ENCODE results near the gene FLNC.

Gene FLNC

DNA sequence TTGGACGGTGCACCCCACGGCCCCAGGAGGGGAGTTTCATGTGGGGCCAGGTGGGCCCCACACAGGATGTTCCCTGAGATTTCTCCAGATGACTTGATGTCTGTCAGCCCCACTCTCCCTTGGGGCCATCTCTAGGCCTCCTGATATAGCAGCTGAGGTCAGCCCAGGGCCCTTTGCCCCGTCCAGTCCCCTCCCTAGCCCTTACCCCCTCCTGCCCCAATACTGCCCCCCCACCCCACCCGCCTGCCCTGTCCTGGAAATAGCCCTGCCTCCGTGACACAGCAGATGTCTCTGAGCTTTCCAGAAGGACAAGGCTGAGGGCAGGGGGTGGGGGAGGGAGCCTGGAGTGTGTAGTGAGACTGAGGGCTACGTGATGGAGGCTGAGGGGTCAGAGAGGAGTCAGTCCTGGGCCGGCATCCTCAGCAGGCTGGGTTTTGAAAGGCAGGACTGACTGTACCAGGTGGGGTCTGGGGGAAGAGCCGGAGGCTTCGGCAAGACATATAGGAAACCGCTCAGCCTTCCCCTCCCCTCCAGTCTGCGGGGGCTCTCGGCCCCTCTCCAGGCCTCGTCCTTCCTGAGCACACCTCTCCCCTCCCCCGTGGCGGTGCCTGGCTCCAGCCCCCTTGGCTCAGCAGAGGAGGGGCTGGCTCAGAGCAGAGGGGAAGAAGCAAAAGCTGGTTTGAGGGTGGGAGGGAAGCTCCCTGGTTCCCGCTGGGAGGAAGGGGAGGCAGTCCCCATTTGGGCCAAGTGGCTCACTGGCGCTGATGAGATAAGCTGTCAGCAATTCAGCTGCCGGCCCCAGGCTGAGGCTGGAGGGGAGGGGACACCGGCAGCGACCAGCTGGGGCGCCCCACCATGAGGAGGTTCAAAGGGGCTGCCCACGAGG is 2.0 kb downstream of the FLNC start:
- TF ChIP-seq, protein P1, sequence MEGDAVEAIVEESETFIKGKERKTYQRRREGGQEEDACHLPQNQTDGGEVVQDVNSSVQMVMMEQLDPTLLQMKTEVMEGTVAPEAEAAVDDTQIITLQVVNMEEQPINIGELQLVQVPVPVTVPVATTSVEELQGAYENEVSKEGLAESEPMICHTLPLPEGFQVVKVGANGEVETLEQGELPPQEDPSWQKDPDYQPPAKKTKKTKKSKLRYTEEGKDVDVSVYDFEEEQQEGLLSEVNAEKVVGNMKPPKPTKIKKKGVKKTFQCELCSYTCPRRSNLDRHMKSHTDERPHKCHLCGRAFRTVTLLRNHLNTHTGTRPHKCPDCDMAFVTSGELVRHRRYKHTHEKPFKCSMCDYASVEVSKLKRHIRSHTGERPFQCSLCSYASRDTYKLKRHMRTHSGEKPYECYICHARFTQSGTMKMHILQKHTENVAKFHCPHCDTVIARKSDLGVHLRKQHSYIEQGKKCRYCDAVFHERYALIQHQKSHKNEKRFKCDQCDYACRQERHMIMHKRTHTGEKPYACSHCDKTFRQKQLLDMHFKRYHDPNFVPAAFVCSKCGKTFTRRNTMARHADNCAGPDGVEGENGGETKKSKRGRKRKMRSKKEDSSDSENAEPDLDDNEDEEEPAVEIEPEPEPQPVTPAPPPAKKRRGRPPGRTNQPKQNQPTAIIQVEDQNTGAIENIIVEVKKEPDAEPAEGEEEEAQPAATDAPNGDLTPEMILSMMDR (IDR thresholded peaks at IDR 0.05; ENCODE audit: low read depth, low read length) = no peak
- H3K4me3 ChIP-seq (replicated peaks in 1 of 2; ENCODE audit: low read depth in 2 of 2, low read length in 2 of 2) = peak overlapping the region; percentile 68 to 80
- peak; percentile 52 to 54 for DNase-seq (ENCODE audit: low read depth in 2 of 2)

DNA sequence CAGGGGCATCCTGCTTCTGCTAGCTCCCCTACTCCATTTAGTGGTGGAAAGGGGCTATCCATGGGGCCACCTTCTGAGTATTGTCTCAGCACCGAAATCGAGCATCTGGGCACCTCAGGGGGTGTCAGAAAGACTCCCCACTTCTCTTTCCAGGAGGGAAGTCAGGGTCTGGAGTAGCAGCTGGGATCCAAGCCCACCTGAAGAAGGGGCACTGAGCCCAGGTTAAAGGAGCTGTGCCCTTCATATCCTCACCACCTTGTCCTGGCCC is 2.6 kb downstream of the FLNC start:
- peak overlapping the region; percentile 68 to 80 for H3K4me3 ChIP-seq (replicated peaks in 1 of 2; ENCODE audit: low read depth in 2 of 2, low read length in 2 of 2)
- DNase-seq (ENCODE audit: low read depth in 2 of 2) = no peak
- TF ChIP-seq, protein P1 (IDR thresholded peaks at IDR 0.05; ENCODE audit: low read depth, low read length) = no peak

DNA sequence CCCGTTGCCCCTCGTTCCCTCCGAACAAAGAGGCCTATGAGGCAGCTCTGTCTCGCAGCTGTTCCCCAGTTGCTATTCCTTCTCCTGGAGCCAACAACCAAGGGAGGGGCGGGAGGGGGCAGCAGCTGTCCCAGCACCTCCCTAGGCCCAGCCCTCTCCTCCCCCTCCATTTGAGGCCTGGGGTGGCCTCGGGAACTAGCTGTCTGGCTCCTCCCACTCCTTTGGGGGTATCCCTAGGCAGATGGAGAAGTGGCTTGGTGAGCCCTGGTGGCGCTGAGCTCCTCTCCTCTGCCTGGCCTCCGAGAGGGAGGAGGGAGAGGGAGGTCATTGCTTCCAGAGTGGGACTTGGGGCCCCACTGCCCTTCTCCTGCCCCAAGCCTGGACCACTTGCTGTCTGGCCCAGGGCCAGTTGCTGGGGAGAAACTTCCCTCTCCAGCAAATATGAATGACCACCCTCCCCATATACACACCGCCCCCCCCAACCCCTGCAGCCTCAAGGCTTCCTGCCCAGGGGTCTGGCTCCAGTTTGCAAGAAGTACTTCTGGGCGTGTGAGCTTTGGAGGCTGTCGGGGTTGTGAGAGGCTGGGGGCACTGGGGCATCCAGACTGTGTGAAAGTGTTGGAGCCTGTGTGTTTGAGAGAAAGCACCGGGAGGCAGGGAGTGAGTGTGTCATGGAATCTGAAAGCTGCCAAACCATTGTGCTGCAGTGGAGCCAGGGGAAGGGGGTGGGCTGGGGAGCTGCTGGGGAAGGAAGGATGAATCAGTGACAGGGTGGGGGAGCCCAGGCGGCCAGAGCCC is 3.1 kb downstream of the FLNC start:
- peak; percentile 91 to 93 for DNase-seq (ENCODE audit: low read depth in 2 of 2)
- H3K4me3 ChIP-seq (replicated peaks in 1 of 2; ENCODE audit: low read depth in 2 of 2, low read length in 2 of 2) = peak overlapping the region; percentile 68 to 80
- TF ChIP-seq, protein P1 (IDR thresholded peaks at IDR 0.05; ENCODE audit: low read depth, low read length) = no peak

DNA sequence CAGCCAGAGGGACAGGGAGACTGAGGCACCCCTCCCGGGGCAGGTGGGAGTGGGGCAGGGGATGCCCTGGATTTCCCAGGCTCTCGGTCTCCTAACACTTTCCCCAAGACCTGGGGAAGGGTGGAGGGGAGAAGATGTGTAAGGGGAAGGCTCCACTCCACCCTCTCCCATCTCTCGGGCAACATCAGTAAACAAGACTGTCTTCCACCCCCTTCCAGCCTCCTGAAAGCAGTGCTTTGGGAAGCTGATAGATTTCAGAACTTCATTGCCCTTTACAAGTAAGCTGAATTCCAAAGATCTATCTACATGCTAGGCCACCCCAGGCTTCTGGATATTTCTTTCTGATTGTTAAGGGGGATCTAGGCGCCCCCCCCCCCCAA is 3.7 kb downstream of the FLNC start:
- DNase-seq (ENCODE audit: low read depth in 2 of 2) = peak in 1 of 2 donors; percentile 71
- TF ChIP-seq, protein P1 (IDR thresholded peaks at IDR 0.05; ENCODE audit: low read depth, low read length) = no peak
- peak overlapping the region in 1 of 2 donors; percentile 14 for H3K4me3 ChIP-seq (replicated peaks in 1 of 2; ENCODE audit: low read depth in 2 of 2, low read length in 2 of 2)

DNA sequence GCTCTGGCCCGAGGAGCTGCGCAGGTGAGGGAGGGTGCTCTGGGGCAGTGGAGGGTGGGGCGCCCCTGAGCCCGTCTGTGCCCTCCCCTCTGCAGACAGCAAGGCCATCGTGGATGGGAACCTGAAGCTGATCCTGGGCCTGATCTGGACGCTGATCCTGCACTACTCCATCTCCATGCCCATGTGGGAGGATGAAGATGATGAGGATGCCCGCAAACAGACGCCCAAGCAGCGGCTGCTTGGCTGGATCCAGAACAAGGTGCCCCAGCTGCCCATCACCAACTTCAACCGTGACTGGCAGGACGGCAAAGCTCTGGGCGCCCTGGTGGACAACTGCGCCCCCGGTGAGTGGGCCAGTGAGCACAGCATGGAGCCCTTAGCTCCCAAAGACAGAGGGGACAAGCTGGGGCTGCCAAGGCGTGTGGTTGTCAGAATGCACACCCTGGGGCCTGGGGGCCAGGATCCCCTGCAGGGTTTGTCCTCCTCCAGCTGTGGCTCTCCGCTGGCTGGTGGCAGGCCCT is 5.1 kb downstream of the FLNC start:
- no peak overlapping the region for H3K4me3 ChIP-seq (replicated peaks in 1 of 2; ENCODE audit: low read depth in 2 of 2, low read length in 2 of 2)
- TF ChIP-seq, protein P1 (IDR thresholded peaks at IDR 0.05; ENCODE audit: low read depth, low read length) = no peak
- DNase-seq (ENCODE audit: low read depth in 2 of 2) = no peak

DNA sequence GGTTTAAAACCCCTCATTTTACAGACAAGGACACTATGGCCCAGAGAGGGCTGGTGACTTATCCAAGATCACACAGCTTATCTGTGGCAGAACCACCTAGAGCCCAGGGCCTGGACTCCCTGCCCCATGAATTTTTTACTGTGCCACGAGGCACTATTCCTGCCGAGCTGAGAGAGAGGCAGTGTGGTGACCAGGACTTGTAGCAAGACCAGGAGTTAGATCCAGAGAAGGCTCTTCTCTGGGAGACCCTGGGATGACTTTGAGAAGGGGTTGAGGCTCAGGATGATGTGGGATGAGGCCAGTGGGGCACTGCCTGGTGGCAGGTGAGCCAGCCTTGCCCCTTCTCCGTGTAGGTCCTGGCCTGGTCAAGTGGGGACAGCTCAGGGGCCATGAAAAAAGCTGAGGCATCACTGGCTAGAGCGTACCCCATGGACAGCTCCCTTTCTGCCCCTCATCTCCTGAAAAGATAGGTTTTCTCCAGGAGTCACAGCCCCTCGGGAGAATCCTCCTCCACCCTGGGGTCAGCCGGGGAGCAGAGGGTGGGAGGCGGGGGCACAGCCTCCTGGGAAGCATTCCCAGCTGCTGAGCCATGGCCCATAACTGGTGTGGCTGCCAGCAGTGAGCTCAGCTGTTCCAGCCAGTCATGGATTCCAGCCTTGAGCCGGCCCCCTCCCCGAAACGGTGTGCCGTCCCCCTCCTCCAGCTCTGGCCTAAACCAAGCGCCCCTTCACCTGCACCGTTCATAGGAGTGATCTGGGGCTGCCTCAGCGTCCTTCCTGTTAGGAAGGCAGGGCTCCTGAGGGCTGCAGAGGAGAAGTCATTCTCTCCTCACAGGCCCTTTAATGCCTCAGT is 5.8 kb downstream of the FLNC start:
- peak; percentile 59 to 67 for DNase-seq (ENCODE audit: low read depth in 2 of 2)
- H3K4me3 ChIP-seq (replicated peaks in 1 of 2; ENCODE audit: low read depth in 2 of 2, low read length in 2 of 2) = no peak overlapping the region
- TF ChIP-seq, protein P1 (IDR thresholded peaks at IDR 0.05; ENCODE audit: low read depth, low read length) = no peak
